Jurkat, Clone E6-1 (cell line): Measurements from ENCODE around the gene SNX33. TPM values are rescaled to one million over a fixed set of nuclear protein-coding genes. Genes with fewer than 3 reads are reported as not detected.
"Not testable (repeated sequence)": the region's sequence is repeated elsewhere in the genome, so short reads cannot be mapped to it uniquely, and the experiment has no call there.

Source experiments
- DNase-seq: peaks from one replicate; pipeline ENCODE4 v3.0.0-alpha.2; 2011; ENCODE audit warnings: low read depth, low spot score
- H3K4me3 ChIP-seq: 2 replicates; pipeline ENCODE4 v1.5.1; 2011; ENCODE audit warnings: mild to moderate bottlenecking, low read length, control low read depth, moderate library complexity
- polyA plus RNA-seq: library from polyadenylated mRNA; unstranded; fragments of >200 nt; gene quantifications from one replicate; pipeline ENCODE4 v1.2.1, GENCODE V29; 2012; ENCODE audit warnings: missing spikeins; ENCODE audit not compliant: insufficient read length, insufficient read depth

The SNX33 gene, protein sequence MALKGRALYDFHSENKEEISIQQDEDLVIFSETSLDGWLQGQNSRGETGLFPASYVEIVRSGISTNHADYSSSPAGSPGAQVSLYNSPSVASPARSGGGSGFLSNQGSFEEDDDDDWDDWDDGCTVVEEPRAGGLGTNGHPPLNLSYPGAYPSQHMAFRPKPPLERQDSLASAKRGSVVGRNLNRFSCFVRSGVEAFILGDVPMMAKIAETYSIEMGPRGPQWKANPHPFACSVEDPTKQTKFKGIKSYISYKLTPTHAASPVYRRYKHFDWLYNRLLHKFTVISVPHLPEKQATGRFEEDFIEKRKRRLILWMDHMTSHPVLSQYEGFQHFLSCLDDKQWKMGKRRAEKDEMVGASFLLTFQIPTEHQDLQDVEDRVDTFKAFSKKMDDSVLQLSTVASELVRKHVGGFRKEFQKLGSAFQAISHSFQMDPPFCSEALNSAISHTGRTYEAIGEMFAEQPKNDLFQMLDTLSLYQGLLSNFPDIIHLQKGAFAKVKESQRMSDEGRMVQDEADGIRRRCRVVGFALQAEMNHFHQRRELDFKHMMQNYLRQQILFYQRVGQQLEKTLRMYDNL
- 2.8 TPM for polyA plus RNA-seq

DNA sequence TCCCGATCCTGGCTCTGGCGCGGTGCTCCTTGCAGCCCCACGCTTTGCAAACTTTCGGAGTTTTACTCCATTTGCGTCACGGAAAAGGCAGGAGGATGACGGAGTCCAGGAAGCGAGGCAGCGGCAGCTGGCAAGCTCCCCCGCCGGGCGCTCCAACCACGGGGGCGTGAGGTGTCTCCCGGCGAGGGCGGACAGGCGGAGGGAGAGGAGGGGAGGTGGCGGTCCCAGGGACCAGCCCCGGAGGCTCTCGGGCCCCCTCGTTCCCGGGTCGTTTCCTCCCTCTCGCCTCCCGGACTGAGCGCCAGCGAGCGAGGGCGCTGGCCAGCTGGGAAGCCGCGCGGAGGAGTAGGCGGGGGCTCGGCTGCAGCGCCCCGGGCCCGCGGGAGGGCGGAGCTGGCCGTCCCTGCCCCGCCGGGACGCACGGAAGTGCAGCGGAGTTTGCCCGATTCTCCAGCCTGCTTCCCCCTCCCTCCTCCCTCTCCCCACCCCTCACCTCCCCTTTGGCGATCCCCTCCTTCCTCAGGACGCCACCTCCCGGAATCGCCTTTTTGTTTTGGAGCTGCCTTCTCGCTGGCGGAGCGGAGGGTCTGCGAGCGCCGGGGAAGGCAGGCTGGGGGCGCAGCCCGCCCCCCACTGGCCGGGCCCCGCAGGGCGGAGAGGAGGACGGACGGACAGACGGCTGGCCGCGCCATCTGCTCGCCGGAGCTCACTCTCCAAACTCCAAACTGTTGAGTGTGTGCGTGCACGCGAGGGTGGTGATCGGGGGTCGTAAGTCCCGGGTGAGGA is at the start of gene SNX33:
Gene SNX33 (plus strand): TSS at position 543 of the 786 bp plus-strand sequence. CDS start 1,191 bp downstream, outside the sequence.
- no peak for DNase-seq

GRCh38 chr15:75598361-75598760 is 49.4 kb upstream of the SNX33 start:
- no peak overlapping the region for H3K4me3 ChIP-seq

More for the DNA sequence above, at the start of gene SNX33:
- peak within 1 kb of the TSS; percentile 62 for H3K4me3 ChIP-seq

GRCh38 chr15:75599401-75599800 is 48.3 kb upstream of the SNX33 start:
- no peak for DNase-seq
- no peak overlapping the region for H3K4me3 ChIP-seq

More at GRCh38 chr15:75598361-75598760, 49.4 kb upstream of the SNX33 start:
- no peak for DNase-seq

DNA sequence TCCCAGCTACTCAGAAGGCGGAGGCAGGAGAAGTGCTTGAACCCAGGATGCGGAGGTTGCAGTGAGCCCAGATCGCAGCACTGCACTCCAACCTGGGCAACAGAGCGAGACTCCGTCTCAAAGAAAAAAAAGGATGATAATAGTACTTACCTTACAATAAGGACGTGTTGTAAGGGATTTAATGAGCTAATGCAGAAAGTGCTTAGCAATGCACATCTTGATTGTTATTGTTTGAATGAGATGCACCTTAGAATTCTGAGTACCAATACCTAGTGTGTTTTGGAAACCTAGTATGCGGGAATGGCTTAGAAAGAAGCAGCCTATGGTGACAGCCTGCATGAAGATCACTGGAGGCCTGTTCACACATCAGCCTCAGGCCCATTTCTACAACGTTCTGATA is 41.7 kb upstream of the SNX33 start:
- no peak for DNase-seq

DNA sequence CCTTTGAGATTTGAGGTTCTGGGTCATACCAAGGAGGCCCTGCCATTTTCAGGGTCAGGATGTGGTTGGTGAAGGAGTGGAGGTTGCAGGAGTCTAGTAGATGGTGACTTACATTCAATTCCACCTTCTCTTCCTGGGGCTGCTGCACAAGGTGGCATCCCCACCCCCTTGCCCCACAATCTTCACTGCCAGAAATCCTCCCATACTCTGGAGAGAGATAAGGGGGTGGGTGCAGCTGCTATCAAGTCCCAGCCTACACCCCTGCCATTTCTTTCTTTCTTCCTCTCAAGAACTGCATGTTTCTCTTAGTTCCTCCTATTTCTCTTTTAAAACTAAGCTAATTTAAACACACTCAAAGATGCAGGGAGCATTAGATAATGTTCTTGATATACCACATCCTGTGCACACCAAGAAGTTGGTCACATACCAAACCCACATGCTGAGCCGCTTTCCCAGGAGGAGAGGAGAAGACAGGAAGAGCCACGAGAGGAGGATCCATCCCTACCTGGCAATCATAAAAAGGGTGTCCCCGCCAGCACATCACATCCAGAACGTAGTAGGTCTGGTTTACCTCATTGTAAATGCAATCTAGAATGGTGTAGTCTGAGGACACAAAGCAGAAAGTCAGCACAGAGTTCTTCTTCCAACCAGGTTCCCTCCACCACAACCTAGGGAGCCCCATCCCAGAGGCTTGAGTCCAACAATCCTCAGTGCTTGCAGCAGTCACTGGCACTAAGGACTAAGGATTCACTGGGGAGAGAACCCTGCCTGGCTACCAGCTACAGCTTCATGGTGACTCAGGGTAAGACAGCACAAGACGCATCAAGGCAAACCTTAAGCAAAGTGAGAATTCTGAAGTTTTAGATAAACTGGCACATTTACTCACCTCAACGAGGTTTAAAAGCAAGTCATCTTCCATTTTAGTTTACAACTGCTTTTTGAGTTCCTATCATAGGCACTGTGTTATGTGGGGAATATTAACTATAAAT is 40.7 kb upstream of the SNX33 start:
- peak; percentile 89 for DNase-seq

More for the DNA sequence above, 41.7 kb upstream of the SNX33 start:
- H3K4me3 ChIP-seq, result peak overlapping the region; percentile 37

GRCh38 chr15:75616766-75617165 is 30.9 kb upstream of the SNX33 start:
- no peak for DNase-seq
- H3K4me3 ChIP-seq, result no peak overlapping the region

More for the DNA sequence above, 40.7 kb upstream of the SNX33 start:
- peak overlapping the region; percentile 37 for H3K4me3 ChIP-seq

DNA sequence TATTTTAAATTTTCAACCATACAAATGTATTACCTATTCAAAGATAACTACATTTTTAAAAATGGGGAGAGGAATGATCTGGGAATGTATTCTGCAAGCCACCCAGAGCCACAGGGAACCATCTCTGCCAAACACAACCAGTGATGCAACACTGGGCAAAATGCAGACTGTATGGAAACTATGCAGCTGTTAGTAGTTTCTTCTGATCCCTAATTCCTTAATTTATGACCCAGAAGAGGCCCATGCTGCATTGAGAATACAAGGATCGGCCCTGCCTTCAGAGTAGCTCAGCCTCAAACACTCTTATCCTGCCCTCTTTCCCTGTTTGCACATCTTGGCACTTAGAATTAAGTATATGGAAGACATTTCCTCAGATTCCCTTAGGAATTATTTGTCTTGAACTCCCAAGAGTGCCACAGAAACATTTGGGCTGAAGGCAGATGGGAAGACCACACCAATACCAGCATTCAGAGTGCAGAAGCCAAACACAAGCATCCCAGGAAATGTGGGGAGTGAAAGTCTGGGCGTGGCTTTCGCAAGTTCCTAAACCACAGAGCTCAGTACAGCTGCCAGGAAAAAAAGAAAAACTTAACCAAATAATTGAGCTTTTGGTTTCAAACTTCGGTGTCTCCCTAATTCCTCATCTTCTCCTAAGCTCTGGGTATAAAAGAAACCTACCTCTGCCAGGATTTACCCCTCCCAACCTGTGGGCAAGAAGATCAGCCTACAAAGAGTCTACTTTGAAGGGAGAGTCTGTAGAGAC is 27.5 kb upstream of the SNX33 start:
- no peak for DNase-seq
- H3K4me3 ChIP-seq, result no peak overlapping the region

GRCh38 chr15:75620841-75621391 is 26.8 kb upstream of the SNX33 start:
- no peak for DNase-seq
- H3K4me3 ChIP-seq, result no peak overlapping the region

DNA sequence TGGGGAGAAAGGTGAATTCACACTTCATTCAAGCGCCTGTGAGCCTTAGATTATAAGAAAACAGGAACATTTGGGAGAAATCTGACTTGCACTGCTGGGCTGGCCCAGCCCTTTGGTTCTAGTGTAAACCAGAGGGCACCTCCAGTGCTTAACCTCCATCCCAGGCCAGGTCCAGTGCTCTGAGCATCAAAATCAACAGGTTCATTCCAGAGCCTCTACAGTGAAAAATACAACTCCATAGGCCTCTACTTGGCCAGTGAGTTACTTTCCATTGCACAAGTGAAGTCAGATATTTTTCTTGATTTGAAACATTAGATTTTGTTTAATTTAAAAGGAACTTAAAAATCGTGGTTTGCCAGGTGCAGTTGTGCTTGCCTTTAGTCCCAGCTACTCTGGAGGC is 25.2 kb upstream of the SNX33 start:
- no peak overlapping the region for H3K4me3 ChIP-seq
- no peak for DNase-seq

DNA sequence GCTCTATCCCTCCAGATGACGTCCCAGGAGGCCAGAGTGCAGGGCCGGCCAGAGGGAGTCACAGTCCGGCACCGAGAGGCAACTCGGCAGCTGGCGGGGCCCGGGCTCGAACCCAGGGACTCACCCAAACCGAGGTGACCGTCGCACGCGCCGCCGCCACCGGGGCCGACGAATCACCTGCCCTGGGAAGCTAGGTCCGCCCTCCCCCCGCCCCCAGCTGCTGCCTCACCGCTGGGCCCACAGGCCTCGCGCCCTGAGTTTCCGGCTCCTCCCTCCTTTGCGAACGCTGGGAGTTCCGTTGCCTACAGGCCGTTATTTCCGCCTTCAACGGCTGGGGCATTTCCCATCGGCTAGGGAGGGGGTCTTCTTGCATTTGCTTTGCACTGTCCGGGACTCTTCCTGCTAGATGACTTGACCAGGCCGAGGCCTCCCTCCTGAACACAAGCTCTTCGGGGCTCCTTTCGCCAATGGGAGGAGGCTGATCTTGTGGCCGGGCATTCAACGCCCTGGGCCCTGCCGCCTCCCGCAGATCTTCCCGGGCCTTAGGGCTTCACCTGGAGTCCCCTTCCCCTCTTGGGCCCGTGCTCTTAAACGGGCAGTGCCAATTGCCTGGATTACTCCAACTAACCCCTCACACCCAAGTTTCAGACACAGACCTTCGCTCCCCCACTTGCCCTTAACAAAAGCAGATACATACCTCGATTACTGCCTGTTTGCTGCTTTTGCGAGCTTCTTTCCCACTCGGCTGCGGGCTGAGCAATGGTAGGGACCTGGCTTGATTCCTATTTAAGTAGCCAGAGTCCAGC is 22.0 kb upstream of the SNX33 start, which contains the start of gene SNUPN:
Gene SNUPN (minus strand): TSS at position 184 of the 806 bp plus-strand sequence. CDS start 4,674 bp downstream, outside the sequence.
- H3K4me3 ChIP-seq, result peak within 1 kb of the TSS; percentile 93
- DNase-seq, result peak; percentile 95

GRCh38 chr15:75631935-75632334 is 15.8 kb upstream of the SNX33 start:
- no peak for DNase-seq
- H3K4me3 ChIP-seq, result no peak overlapping the region

DNA sequence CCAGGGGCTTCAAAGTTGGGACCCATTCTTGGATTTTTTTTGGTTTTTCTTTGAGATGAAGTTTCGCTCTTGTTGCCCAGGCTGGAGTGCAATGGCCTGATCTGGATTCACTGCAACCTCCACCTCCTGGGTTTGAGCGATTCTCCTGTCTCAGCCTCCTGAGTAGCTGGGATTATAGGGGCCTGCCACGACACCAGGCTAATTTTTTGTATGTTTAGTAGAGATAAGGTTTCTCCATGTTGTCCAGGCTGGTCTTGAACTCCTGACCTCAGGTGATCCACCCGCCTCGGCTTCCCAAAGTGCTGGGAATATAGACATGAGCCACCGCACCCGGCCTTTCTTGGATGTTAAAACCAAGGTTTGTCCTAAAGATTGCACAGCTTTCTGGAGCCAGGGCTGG is 13.8 kb upstream of the SNX33 start:
- H3K4me3 ChIP-seq, DNase-seq: not testable (repeated sequence)

GRCh38 chr15:75636026-75636425 is 11.7 kb upstream of the SNX33 start:
- H3K4me3 ChIP-seq, result no peak overlapping the region
- no peak for DNase-seq

- no peak overlapping the region for H3K4me3 ChIP-seq
- no peak for DNase-seq
Measured at GRCh38 chr15:75637245-75638009, 10.3 kb upstream of the SNX33 start.

DNA sequence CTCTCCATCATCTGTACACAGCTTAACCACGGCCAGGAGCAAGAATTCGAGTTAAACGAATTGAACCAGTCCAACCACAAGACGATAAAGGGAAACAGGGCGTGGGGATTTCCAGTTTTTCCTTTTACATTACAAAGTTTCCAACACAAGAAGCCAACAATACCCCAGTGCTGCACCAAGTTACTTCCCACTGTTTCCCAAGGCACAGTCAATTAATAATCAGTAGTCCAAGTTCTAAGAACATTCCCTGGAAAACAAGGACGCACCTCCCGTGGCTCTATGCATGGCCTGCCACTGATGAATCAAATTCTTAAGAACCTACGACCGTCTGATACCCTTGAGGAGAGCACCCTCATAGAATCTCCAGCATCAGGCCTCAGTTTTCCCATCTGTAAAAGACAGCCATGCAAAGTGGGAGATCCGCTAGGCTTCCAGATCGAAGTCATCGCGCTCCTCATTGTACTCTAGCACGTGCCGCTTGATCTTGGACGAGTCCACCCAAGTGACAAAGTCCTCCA is 8.5 kb upstream of the SNX33 start:
- H3K4me3 ChIP-seq, result peak overlapping the region; percentile 66
- DNase-seq, result no peak
